GM21423 (cell line): Measurements from ENCODE around the gene SMC1A.

Source experiments
- ATAC-seq: cut with Tn5 transposase; IDR thresholded peaks from one replicate; pipeline ENCODE4 v1.9.1; 2021; ENCODE audit warnings: mild to moderate bottlenecking, moderate library complexity; ENCODE audit not compliant: unreplicated experiment

Gene SMC1A

DNA sequence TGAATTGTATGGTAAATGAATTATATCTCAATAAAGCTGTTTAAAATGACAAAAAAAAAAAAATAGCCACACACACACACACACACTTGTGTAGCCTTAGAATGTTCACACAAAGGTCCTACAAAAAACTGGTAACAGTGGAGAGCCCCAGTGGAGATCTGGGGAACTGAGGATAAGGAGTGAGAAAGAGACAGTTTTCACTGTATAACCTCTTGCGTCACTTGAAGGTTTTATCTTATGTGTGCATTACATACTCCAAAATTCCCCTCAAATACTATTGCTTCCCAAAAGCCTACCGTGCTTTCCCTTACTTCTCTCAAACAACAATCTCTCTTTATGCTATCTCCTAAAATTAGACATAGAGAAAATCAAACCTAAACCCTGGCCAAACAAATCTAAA lies 67.8 kb downstream of the SMC1A start:
- no peak for ATAC-seq

DNA sequence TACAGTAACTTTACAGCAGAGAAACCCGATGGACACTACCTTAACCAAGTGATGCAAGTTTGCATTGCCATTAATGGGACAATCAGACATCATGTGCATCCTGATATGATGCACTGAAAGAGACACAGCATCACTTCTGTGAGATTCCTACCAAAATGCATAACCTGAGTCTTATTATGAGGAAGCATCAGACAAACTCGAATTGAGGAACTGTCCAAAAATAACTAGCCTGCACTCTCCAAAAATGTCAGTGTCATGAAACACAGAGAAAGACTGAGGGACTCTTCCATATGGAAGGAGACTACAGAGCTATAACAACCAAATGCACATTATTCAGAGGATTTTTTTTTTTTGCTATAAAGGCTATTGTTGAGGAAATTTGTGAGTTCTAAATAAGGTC lies 74.5 kb downstream of the SMC1A start:
- no peak for ATAC-seq

DNA sequence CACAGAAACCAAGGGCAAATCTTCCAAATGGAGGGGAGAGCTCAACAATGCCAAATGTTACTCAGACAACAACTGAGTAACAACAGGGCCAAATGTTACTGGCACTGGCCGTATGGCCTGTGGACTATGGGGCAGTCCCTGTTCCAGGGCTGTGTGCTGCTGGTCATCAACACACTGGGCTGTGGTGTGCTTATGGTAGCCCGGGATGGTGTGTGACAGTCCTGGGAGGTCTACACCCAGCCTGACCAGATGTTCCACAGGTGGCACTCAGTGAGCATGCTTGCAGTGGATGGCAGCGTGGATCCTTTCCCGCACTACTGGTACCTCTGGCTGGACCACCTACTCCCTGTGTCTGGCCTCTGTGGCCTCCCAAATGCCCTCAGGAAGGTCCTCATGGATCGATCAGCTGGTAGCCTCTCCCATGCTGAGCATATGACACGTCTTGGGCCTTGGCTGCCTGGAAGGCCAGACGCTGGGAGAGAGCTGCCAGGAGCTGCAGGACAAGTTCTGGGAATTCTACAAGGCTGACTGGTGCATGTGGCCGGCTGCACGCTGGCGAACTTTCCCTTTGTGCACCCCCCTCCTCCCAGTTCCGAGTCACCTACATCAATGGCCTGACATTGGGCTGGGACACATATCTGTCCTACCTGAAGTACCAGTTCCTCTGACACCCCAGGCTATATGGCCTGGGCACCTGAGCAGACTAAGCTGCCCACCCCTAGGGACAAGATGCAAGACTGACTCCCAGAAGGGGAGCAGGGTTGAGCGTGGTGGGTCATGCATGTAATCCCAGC lies 81.4 kb downstream of the SMC1A start:
- no peak for ATAC-seq

DNA sequence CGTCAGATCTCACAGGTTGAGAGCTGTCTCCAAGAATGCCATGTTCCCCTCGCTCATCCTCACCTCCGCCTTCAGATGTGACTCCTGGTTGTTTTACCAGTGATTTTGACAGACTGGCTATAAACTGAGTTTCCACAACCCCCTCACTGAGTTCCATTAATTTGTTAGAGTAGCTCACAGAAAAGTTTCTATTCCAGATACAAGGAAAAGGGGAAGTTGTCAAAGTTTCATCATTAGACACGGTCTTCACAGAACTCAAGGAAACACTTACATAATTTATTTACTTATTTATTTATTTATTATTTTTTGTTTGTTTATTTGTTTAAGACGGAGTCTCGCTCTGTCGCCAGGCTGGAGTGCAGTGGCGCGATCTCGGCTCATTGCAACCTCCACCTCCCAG lies 85.4 kb downstream of the SMC1A start:
- no peak for ATAC-seq

DNA sequence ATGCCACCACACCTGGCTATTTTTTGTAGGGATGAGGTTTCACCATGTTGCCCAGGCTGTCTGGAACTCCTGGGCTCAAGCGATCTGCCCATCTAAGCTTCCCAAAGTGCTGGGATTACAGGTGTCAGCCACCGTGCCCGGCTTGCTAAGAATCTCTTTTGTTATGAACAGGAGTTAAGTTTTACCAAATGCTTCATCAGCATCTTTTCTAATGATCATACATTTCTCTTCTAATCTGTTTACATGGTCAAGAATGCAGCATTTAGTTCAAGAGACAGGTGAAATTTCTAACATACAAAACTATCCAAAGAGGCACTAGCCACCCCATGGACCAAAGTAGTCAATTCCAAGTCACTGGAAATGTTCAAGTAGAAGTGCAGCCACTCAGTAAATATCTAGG lies 88.6 kb downstream of the SMC1A start:
- ATAC-seq = no peak

DNA sequence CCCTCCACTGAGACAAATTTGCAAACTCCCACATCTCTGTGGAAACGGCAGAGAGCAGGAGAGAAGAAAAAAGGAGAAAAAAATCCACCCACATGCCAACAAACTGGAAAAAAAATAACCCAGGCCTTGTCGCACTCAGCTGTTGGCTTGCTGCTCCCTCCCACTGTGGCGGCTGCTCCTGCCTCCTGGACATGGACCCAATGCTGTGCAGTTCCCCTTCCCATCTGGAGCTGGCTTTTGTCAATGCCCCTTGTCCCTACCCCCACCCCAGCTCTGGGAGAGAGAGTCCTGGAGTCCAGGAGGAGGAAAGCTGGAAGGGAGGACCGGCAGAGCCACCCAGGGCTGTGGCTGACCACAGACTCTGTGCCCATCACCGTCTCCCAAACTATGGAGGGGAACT lies 90.2 kb downstream of the SMC1A start:
- ATAC-seq = no peak

DNA sequence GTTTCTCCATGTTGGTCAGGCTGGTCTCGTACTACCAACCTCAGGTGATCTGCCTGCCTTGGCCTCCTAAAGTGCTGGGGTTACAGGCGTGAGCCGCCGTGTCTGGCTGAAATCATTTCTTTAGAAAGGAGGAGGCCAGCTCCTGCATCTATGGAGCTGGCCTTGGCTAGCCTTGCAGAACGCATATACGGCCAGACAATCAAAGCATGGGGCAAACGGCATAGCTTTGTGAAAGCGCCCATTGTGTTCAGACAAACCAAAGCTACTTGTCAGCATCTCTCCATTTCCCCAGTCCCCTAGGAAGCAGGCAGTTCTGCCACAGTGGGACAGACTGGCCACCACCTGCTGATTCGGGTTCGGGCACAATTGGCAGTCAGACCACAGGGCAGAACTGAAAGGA lies 92.1 kb downstream of the SMC1A start:
- ATAC-seq = no peak

- ATAC-seq = no peak
Measured at GRCh38 chrX:53324803-53325202, 97.7 kb downstream of the SMC1A start.
